ENCODE measurements around the gene P2RY6. TPM values are rescaled to one million over a fixed set of nuclear protein-coding genes. Genes with fewer than 3 reads are reported as not detected.

The P2RY6 gene
- total and polyA plus RNA-seq, 2 of the 4 experiments (the other 2 are of a cell fraction) = 0.44 TPM; not detected in 1

GRCh38 chr11:73283276-73284000 is 11.3 kb downstream of the P2RY6 start:
- no peaks in the 10 kb centered on the region for H3K4me1 ChIP-seq (ENCODE audit: control insufficient read depth, insufficient read depth, low read length)
- intact Hi-C loops (cut with micrococcal nuclease) (no loop called here), dilution Hi-C loops (cut with HindIII; ENCODE audit: low sequenced_read_pairs, unreplicated experiment) (no loop called here), in situ Hi-C loops (cut with MboI; ENCODE audit: low sequenced_read_pairs) (loop anchor here (10.0 kb wide), 1 partner anchor 559 kb away; no protein-coding TSS in a partner anchor)
- no peak overlapping the region for H4K8ac ChIP-seq (ENCODE audit: low read depth in 2 of 2, low read length in 2 of 2)
- no peak overlapping the region for H4K5ac ChIP-seq (ENCODE audit: low read depth, low read length)
- no peak overlapping the region for H2BK20ac ChIP-seq (ENCODE audit: low read depth, low read length)
- H2AFZ ChIP-seq (replicated peaks; ENCODE audit: low read length, poor library complexity) = peak overlapping the region; percentile 29
- DNase-seq (no peak), ATAC-seq (ENCODE audit: low read depth) (no peak)
- no peak overlapping the region for H3K23ac ChIP-seq (ENCODE audit: low read depth, low read length)
- no peak overlapping the region for H2BK15ac ChIP-seq (ENCODE audit: low read depth, low read length)
- H3K79me1 ChIP-seq (ENCODE audit: low read depth in 1 of 2, low read length in 2 of 2) = no peaks in the 10 kb centered on the region
- no peaks in the 10 kb centered on the region for H3K9me3 ChIP-seq (ENCODE audit: control insufficient read depth, insufficient read depth, low read length)
- H3K27me3 ChIP-seq (ENCODE audit: control insufficient read depth, insufficient read depth, low read length) = peaks cover 16% of the 10 kb centered on the region; the same call in 1 of the 2 replicates
- no peak overlapping the region for H3K14ac ChIP-seq (replicated peaks; ENCODE audit: low read depth, low read length)
- H2BK5ac ChIP-seq (ENCODE audit: low read depth, low read length, poor library complexity, severe bottlenecking) = no peak overlapping the region
- no peak overlapping the region for H2AK5ac ChIP-seq (ENCODE audit: low read depth, low read length)
- H4K91ac ChIP-seq (ENCODE audit: insufficient read depth, low read depth, low read length) = no peak overlapping the region
- TF ChIP-seq MAFK (IDR thresholded peaks at IDR 0.05; ENCODE audit: low read depth, low read length) (no peak), CEBPB (IDR thresholded peaks at IDR 0.05; ENCODE audit: low read depth, low read length) (no peak), CHD1 (IDR thresholded peaks at IDR 0.05; ENCODE audit: low read depth, low read length) (no peak), SMC3 (IDR thresholded peaks at IDR 0.05; ENCODE audit: low read depth, low read length) (no peak)
- ChIA-PET CTCF (no interaction called here), POLR2A (ENCODE audit: unreplicated experiment) (no interaction called here)
- no peaks in the 10 kb centered on the region for H4K20me1 ChIP-seq (ENCODE audit: insufficient read depth, low read length)
- BruUV-seq (replicated peaks) = no TSS peak
- H3K4ac ChIP-seq (ENCODE audit: low read depth, low read length) = no peak overlapping the region
- no peak overlapping the region for H3K27ac ChIP-seq (ENCODE audit: insufficient read depth, low read length)
- H3K36me3 ChIP-seq (ENCODE audit: control insufficient read depth, insufficient read depth, low read length) = no peaks in the 10 kb centered on the region
- no peak overlapping the region for H3K9ac ChIP-seq (ENCODE audit: low read depth, low read length)
- no peak overlapping the region for H2AK9ac ChIP-seq (replicated peaks; ENCODE audit: low read depth, low read length, poor library complexity)
- H3K56ac ChIP-seq (ENCODE audit: extremely low read depth, insufficient read depth, low read length) = no peak overlapping the region
- H2BK120ac ChIP-seq (ENCODE audit: low read depth, low read length) = no peak overlapping the region
- H3K4me2 ChIP-seq (ENCODE audit: low read depth, low read length) = no peak overlapping the region
- 55% methylated on average over 9 of the region's 10 CpGs; no CpG with 5 or more reads in 1 of the 2 experiments for WGBS, 2 experiments (ENCODE audit: extremely low coverage in 2 of 2, insufficient read length in 1 of 2)
- no peaks in the 10 kb centered on the region; the same call in 1 of the 2 replicates for H3K9me1 ChIP-seq (ENCODE audit: insufficient read depth, low read length)
- no peak overlapping the region for H3K18ac ChIP-seq (ENCODE audit: low read depth, low read length)
- no peak overlapping the region for H3K4me3 ChIP-seq (ENCODE audit: insufficient read depth, low read depth, low read length)

All from IMR-90 (cell line).